Thyroid gland (tissue), 4 donors: ENCODE data around the gene DPP6. TPM values are rescaled to one million over a fixed set of nuclear protein-coding genes. Genes with fewer than 3 reads are reported as not detected.

Source experiments
- DNase-seq, 2 donors: peaks; one replicate each; pipeline ENCODE4 v3.0.0-alpha.2; 2019
- H3K27ac ChIP-seq, 3 donors: fragments of 200-600 bp; sonication (generic); 1 replicate in 2 of 3; 2 replicates in 1 of 3; pipeline ENCODE4 v1.5.1; 2016 to 2019; ENCODE audit warnings: mild to moderate bottlenecking in 1 of 3, moderate library complexity in 1 of 3
- H3K27me3 ChIP-seq: fragments of 200-600 bp; sonication (generic); one replicate; pipeline ENCODE4 v1.5.1; 2019
- H3K36me3 ChIP-seq, 2 donors: fragments of 200-600 bp; sonication (generic); one replicate each; pipeline ENCODE4 v1.5.1; 2016 to 2019
- H3K4me1 ChIP-seq, 2 donors: fragments of 200-600 bp; sonication (generic); one replicate each; pipeline ENCODE4 v1.5.1; 2017 to 2019
- H3K4me3 ChIP-seq, 3 donors: fragments of 200-600 bp; sonication (generic); replicated peaks in 1 of 3; 1 replicate in 2 of 3; 2 replicates in 1 of 3; pipeline ENCODE4 v1.5.1; 2016; ENCODE audit warnings: mild to moderate bottlenecking in 1 of 3
- H3K9me3 ChIP-seq: fragments of 200-600 bp; sonication (generic); one replicate; pipeline ENCODE4 v1.5.1; 2017
- CTCF ChIP-seq, 6 experiments: fragments of 200-600 bp in 3 of 6; fragments of 450-650 bp in 3 of 6; sonication (generic) in 3 of 6; IDR thresholded peaks; one replicate each; pipeline ENCODE4 v1.5.1; 2016 to 2019; ENCODE audit warnings: antibody characterized with exemption in 6 of 6, mild to moderate bottlenecking in 2 of 6, inconsistent platforms in 1 of 6, moderate library complexity in 1 of 6
- POLR2A ChIP-seq, 2 donors: fragments of 450-650 bp; IDR thresholded peaks; one replicate each; pipeline ENCODE4 v1.6.1; 2017; ENCODE audit warnings: antibody characterized with exemption in 2 of 2, mild to moderate bottlenecking in 2 of 2, moderate library complexity in 1 of 2
- WGBS, 2 donors: methylation state at CpG; one replicate each; pipeline ENCODE4 v1.1.5; 2017; 5-methylcytosine and 5-hydroxymethylcytosine counted together
- intact Hi-C: fragments of 100-400 bp; cut with DNase I; formaldehyde crosslinking; loops from one replicate; pipeline ENCODE4 v1.15.1; 2023
- total RNA-seq, 4 donors: library from RNA; depleted of rRNA; stranded (reverse); fragments of >200 nt; gene quantifications; one replicate each; pipeline ENCODE4 v1.2.3, GENCODE V29; 2016

The DPP6 gene
- total RNA-seq, 4 donors from 2014 or later = 50.7 to 97.7 (median 68.9) TPM

GRCh38 chr7:154345093-154345492, 292.9 kb downstream of the DPP6 start:
- no peak for TF ChIP-seq CTCF (IDR thresholded peaks at IDR 0.05)
- Histone ChIP-seq H3K4me1 (no peaks in the 10 kb centered on the region), H3K4me3 (no peak overlapping the region), H3K36me3 (no peaks in the 10 kb centered on the region), H3K27ac (no peak overlapping the region), H3K9me3 (no peaks in the 10 kb centered on the region), H3K27me3 (no peaks in the 10 kb centered on the region)
- no peak for DNase-seq
- intact Hi-C loops = no loop called here
- 83 to 92% methylated on average over 5 of the region's 5 CpGs for WGBS, 2 donors

DNA sequence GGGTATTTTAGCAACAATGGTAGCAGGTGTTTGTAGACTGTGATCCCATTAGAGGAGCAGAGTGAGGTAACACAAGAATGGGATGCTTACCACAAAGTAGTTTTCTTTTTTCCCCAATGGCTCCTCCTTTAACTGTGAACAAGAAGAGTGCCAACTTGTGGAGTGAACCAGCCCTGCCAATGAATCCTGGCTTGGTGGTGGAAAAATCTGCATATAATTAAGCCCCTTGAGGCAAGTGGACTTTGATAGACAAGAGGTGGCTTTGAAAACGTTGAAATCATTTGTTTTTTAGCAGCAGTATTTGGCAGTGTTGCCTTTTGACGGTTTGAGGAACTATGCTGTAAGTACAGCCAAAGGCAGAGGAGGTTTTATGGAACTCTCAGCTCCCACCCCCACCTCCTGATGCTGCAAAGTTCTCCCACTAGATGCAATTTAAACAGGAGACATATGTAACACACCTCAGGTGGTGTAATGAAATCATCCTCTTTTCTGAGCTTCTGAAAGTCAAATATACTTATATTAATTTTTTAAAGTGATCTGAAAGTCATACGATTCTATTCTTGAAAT, 295.6 kb downstream of the DPP6 start:
- Histone ChIP-seq H3K4me3 (no peak overlapping the region), H3K27ac (no peak overlapping the region), H3K27me3 (no peaks in the 10 kb centered on the region), H3K9me3 (no peaks in the 10 kb centered on the region), H3K4me1 (no peaks in the 10 kb centered on the region), H3K36me3 (no peaks in the 10 kb centered on the region)
- 55 to 75% methylated on average over 3 of the region's 3 CpGs for WGBS, 2 donors
- intact Hi-C loops = no loop called here
- TF ChIP-seq CTCF (IDR thresholded peaks at IDR 0.05) (no peak), POLR2A (IDR thresholded peaks at IDR 0.05) (no peak)
- no peak for DNase-seq

DNA sequence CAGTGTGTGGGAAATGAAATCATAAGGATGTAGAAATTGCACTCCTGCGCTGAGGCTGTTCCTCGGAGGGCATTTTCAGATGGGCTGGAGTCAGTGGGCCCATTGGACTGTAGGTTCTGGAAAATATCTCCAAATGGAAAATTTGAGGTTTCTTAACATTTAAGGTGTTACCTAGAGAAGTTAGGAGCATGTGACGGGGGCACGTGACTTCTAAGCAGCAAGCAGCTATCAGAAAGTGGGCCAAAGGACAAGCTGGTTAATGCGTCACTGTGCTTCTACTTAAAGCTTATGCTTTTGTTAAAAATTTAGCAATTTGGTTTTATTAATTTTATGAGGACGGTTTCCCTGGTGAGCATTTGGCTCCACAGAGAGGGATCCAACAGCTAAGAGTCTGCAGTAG, 298.7 kb downstream of the DPP6 start:
- Histone ChIP-seq H3K27ac (no peak overlapping the region), H3K4me1 (no peaks in the 10 kb centered on the region), H3K9me3 (no peaks in the 10 kb centered on the region), H3K36me3 (no peaks in the 10 kb centered on the region), H3K4me3 (no peak overlapping the region), H3K27me3 (no peaks in the 10 kb centered on the region)
- DNase-seq = no peak
- WGBS, 2 donors = 92 to 96% methylated on average over 6 of the region's 6 CpGs
- intact Hi-C loops = no loop called here
- no peak for TF ChIP-seq CTCF (IDR thresholded peaks at IDR 0.05)
- TF ChIP-seq POLR2A (IDR thresholded peaks at IDR 0.05) = no peak

- no peaks in the 10 kb centered on the region for H3K4me1 ChIP-seq
- whole genome bisulfite sequencing, 2 donors = 52 to 54% methylated on average over 5 of the region's 5 CpGs
- no peaks in the 10 kb centered on the region for H3K9me3 ChIP-seq
- no peak overlapping the region for H3K27ac ChIP-seq
- no peak overlapping the region for H3K4me3 ChIP-seq
- DNase-seq = no peak
- TF ChIP-seq CTCF (IDR thresholded peaks at IDR 0.05) = no peak
- H3K27me3 ChIP-seq = no peaks in the 10 kb centered on the region
- intact Hi-C loops = no loop called here
- no peaks in the 10 kb centered on the region for H3K36me3 ChIP-seq
Observed at GRCh38 chr7:154353355-154353767, 301.2 kb downstream of the DPP6 start.

GRCh38 chr7:154364170-154364569, 312.0 kb downstream of the DPP6 start:
- Histone ChIP-seq H3K27me3 (no peaks in the 10 kb centered on the region), H3K4me3 (no peak overlapping the region), H3K27ac (no peak overlapping the region), H3K4me1 (no peaks in the 10 kb centered on the region), H3K36me3 (no peaks in the 10 kb centered on the region), H3K9me3 (no peaks in the 10 kb centered on the region)
- WGBS, 2 donors = 74 to 75% methylated on average over 6 of the region's 6 CpGs
- intact Hi-C loops = no loop called here
- TF ChIP-seq CTCF (IDR thresholded peaks at IDR 0.05) = no peak
- TF ChIP-seq POLR2A (IDR thresholded peaks at IDR 0.05) = no peak
- DNase-seq = no peak
